Mammary microvascular endothelial cell (primary cell): ENCODE results near the gene KNSTRN. TPM values are rescaled to one million over a fixed set of nuclear protein-coding genes. Genes with fewer than 3 reads are reported as not detected.

Experiments
- total RNA-seq: library from RNA; depleted of rRNA; stranded (reverse); fragments of >200 nt; gene quantifications from 2 replicates; pipeline ENCODE4 v1.2.3, GENCODE V29; 2015

Gene KNSTRN, protein sequence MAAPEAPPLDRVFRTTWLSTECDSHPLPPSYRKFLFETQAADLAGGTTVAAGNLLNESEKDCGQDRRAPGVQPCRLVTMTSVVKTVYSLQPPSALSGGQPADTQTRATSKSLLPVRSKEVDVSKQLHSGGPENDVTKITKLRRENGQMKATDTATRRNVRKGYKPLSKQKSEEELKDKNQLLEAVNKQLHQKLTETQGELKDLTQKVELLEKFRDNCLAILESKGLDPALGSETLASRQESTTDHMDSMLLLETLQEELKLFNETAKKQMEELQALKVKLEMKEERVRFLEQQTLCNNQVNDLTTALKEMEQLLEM
- 57.8 and 74.7 TPM in 2 replicates for total RNA-seq

DNA sequence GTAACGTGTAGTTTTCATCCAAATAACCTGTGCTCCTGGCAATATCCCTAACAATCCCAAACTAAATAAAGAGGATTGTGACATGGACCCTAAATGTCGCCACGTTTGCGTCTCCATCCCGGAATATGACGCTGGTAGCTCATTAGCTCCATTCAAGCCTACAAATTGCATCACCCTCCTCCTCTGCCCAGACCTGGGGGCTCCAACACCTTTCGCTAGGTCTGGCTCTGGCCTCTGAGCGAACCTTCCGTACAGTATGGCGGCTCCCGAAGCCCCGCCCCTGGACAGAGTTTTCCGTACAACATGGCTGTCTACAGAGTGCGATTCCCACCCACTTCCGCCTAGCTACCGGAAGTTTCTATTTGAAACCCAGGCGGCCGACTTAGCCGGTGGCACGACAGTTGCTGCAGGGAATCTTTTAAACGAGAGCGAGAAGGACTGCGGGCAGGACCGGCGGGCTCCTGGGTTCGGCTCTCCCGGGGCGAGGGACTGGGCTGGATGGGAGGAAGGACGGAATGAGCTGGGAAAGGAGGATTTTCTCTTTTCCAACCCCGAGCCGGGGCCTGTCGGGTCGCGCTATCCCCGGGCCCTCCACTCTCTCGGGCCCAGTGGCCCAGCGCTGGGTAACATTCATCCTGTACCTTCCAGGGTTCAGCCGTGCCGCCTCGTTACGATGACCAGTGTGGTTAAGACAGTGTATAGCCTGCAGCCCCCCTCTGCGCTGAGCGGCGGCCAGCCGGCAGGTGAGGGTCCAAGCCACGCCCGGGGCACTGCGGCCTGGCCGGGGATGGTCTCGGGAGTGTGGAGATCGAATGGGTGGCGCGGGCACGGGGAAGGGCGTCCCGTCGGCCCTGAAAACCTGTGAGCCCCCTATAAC is at the start of gene KNSTRN:
TSS of gene KNSTRN (plus strand) at position 142 of the 877 bp plus-strand sequence. CDS start at position 257, 115 bp downstream.

GRCh38 chr15:40340740-40341400 is 41.7 kb upstream of the KNSTRN start, which contains the start of gene CCDC9B:
TSS of gene CCDC9B (minus strand) at chr15:40340939. CDS start at chr15:40340819, 120 bp downstream.

DNA sequence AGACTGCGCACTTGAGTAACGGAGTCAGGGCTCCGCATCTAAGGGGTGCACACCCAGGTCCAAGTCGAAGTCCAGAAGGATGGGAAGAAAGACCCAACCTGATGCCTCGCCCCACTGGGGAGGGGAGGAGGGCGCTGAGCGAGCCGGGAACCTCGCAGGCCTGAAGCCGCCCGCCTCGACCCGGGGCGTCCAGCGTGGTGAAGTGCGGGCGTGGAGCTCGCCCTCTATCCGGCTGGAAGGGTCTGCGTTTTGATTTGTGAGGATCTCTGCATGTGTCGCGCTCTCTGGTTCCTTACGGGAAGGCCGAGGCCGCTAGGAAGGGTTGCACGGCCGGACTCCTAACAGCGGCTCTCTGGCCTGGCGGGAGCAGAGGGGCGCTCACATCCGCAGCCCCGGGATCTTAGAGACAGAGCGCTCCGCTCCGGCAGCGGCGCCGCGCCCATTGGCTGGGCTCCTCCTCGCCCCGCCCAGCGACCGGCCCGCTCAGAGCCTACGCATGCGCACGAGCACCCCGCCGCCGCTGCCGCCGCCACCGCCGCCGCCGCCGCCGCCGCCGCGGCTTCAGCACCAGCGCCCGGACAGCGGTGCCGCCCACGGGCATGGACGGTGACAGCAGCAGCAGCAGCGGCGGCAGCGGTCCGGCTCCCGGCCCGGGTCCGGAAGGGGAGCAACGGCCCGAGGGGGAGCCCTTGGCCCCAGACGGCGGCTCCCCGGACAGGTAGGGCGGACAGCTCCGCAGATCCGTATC is 24.6 kb upstream of the KNSTRN start, which contains the start of gene DISP2:
TSS of gene DISP2 (plus strand) at position 497 of the 748 bp plus-strand sequence. CDS start at position 600, 103 bp downstream.

GRCh38 chr15:40405501-40406381 is 23.2 kb downstream of the KNSTRN start, which contains the start of gene IVD:
TSS of gene IVD (plus strand) at chr15:40405795. CDS start at chr15:40405828, 33 bp downstream.

DNA sequence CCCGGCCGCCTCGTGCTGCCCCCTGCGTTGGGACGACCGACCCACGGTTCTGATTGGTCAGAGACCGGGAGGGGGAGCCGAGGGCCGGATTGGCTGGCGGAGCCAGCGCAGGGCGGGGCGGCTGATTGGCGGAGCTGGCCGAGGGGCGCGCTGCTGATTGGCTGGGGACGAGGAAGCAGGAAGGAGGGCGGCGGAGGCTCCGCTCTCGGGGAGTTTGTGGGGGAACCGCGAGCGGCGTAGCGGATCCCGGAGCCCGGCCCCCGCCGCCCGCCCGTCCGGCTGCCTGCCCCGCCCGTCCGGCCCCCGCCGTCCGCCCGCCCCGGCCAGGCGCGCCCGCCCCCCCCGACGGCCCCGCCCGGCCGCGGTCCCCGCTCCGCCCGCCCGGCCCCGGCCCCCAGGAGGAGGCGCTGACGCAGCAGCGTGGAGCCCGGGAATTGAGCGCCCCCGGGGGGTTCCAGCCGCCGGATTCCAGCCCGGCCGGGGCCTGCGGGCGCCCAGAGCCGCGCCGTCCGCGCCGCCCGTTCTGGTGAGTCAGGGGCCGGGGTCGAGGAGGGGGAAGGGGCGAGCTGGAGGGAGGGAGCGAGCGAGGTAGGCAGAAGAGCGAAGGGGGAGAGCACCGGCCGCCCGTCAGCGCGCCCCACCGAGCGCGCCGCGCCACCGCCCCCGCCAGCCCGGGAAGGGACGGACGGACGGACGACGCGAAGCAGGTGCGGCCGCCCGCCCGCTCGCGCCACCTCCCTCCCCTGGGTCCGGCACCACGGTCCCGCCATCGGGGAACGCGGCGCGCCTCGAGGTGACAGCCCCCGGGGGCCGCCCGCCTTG is 58.4 kb downstream of the KNSTRN start, which contains the start of gene BAHD1:
TSS of gene BAHD1 (plus strand) at position 211 of the 822 bp plus-strand sequence. CDS start 17,512 bp downstream, outside the sequence.

Other genes with a start within 250 kb of the KNSTRN start
- 38.7 and 51.1 TPM in 2 replicates for gene BUB1B, start 221.7 kb upstream of the KNSTRN start, total RNA-seq
- 0.20 TPM in 1 of 2 replicates, not detected in the other for gene PAK6, start 143.7 kb upstream of the KNSTRN start, total RNA-seq
- not detected in 2 replicates for gene ANKRD63, start 99.7 kb upstream of the KNSTRN start, total RNA-seq
- 2.2 and 3.0 TPM in 2 replicates for gene PLCB2, start 74.8 kb upstream of the KNSTRN start, total RNA-seq
- gene INAFM2, start 59.0 kb upstream of the KNSTRN start, total RNA-seq: 17.3 and 21.2 TPM in 2 replicates
- 6.3 and 7.7 TPM in 2 replicates for gene CCDC9B, start 41.8 kb upstream of the KNSTRN start, total RNA-seq
- not detected in 2 replicates for gene PHGR1, start 31.7 kb upstream of the KNSTRN start, total RNA-seq
- 0.13 and 0.39 TPM in 2 replicates for gene DISP2, start 24.5 kb upstream of the KNSTRN start, total RNA-seq
- 40.7 and 41.9 TPM in 2 replicates for gene IVD, start 23.1 kb downstream of the KNSTRN start, total RNA-seq
- gene BAHD1, start 58.2 kb downstream of the KNSTRN start, total RNA-seq: 12.9 and 13.5 TPM in 2 replicates
- 28.9 and 34.7 TPM in 2 replicates for gene CHST14, start 88.3 kb downstream of the KNSTRN start, total RNA-seq
- 15.0 and 31.1 TPM in 2 replicates for gene CCDC32, start 182.3 kb downstream of the KNSTRN start, total RNA-seq
- 12.0 and 24.2 TPM in 2 replicates for gene RPUSD2, start 186.6 kb downstream of the KNSTRN start, total RNA-seq
- 30.9 and 40.6 TPM in 2 replicates for gene KNL1, start 211.5 kb downstream of the KNSTRN start, total RNA-seq